Measurements from ENCODE around the gene TBC1D5.

- TF ChIP-seq EZH2 (IDR thresholded peaks at IDR 0.05) (no peak), CTCF (IDR thresholded peaks at IDR 0.05) (no peak)
Measured at GRCh38 chr3:17239417-17239816, 503.0 kb downstream of the TBC1D5 start.

Measured in neural progenitor cell (in vitro differentiated cells).